ENCODE data around the gene NLRP5.
A peak's percentile ranks its signal among the peaks of the same experiment; 100 is the strongest.
"Not testable (repeated sequence)": the region's sequence is repeated elsewhere in the genome, so short reads cannot be mapped to it uniquely, and the experiment has no call there.

The NLRP5 gene

GRCh38 chr19:56076498-56076897 lies 89.9 kb downstream of the NLRP5 start:
- peak in 2 of 3 experiments; percentile 22 to 41 for DNase-seq (ENCODE audit: low read depth in 3 of 3)

- no peak for DNase-seq (ENCODE audit: low read depth in 3 of 3)
These were observed 93.0 kb downstream of the NLRP5 start for GRCh38 chr19:56079609-56080008.

- DNase-seq (ENCODE audit: low read depth in 3 of 3), result peak; percentile 42 to 73 (median 50)
These were observed 94.3 kb downstream of the NLRP5 start for GRCh38 chr19:56080669-56081401.

GRCh38 chr19:56083668-56084067 lies 97.1 kb downstream of the NLRP5 start:
- DNase-seq (ENCODE audit: low read depth in 3 of 3), result no peak

GRCh38 chr19:56084835-56085536 lies 98.4 kb downstream of the NLRP5 start:
- no peak for DNase-seq (ENCODE audit: low read depth in 3 of 3)

GRCh38 chr19:56085571-56086275 lies 99.1 kb downstream of the NLRP5 start:
- no peak for DNase-seq (ENCODE audit: low read depth in 3 of 3)

- no peak for DNase-seq (ENCODE audit: low read depth in 3 of 3)
These were observed 100.3 kb downstream of the NLRP5 start for GRCh38 chr19:56086671-56087430.

- DNase-seq (ENCODE audit: low read depth in 3 of 3), result no peak
These were observed 101.3 kb downstream of the NLRP5 start for GRCh38 chr19:56087647-56088496.

- no peak for DNase-seq (ENCODE audit: low read depth in 3 of 3)
These were observed 102.1 kb downstream of the NLRP5 start for GRCh38 chr19:56088497-56089215.

GRCh38 chr19:56089344-56089743 lies 102.8 kb downstream of the NLRP5 start:
- DNase-seq (ENCODE audit: low read depth in 3 of 3), result no peak

- no peak for DNase-seq (ENCODE audit: low read depth in 3 of 3)
These were observed 104.5 kb downstream of the NLRP5 start for GRCh38 chr19:56091066-56091490.

- DNase-seq (ENCODE audit: low read depth in 3 of 3), result no peak
These were observed 105.4 kb downstream of the NLRP5 start for GRCh38 chr19:56091751-56092546.

- DNase-seq (ENCODE audit: low read depth in 3 of 3), result no peak
These were observed 106.4 kb downstream of the NLRP5 start for GRCh38 chr19:56092685-56093631.

GRCh38 chr19:56094449-56094848 lies 107.9 kb downstream of the NLRP5 start:
- no peak for DNase-seq (ENCODE audit: low read depth in 3 of 3)

- DNase-seq (ENCODE audit: low read depth in 3 of 3), result no peak
These were observed 110.1 kb downstream of the NLRP5 start for GRCh38 chr19:56096665-56097064.

GRCh38 chr19:56097306-56097705 lies 110.7 kb downstream of the NLRP5 start:
- no peak for DNase-seq (ENCODE audit: low read depth in 3 of 3)

- DNase-seq (ENCODE audit: low read depth in 3 of 3), result no peak
These were observed 111.2 kb downstream of the NLRP5 start for GRCh38 chr19:56097776-56098175.

- not testable (repeated sequence) for DNase-seq (ENCODE audit: low read depth in 3 of 3)
These were observed 111.7 kb downstream of the NLRP5 start for GRCh38 chr19:56098237-56098636.
